Astrocyte of the hippocampus (primary cell): Measurements from ENCODE around the gene S100P.
"Not testable (repeated sequence)": the region's sequence is repeated elsewhere in the genome, so short reads cannot be mapped to it uniquely, and the experiment has no call there.

Source experiments
- DNase-seq: peaks from one replicate; pipeline ENCODE4 v3.0.0; 2011; ENCODE audit warnings: low read depth, low spot score

Gene S100P

GRCh38 chr4:6693231-6694176 lies at the start of gene S100P:
Gene S100P, plus strand, starts transcription at chr4:6693878. Its CDS starts 55 bp downstream, at chr4:6693933.
- no peak for DNase-seq

GRCh38 chr4:6644792-6645530 lies 48.7 kb upstream of the S100P start:
- DNase-seq = no peak

- DNase-seq = no peak
Observed at GRCh38 chr4:6647169-6647568, 46.5 kb upstream of the S100P start.

GRCh38 chr4:6647582-6648230 lies 46.0 kb upstream of the S100P start:
- DNase-seq = no peak

GRCh38 chr4:6649216-6649615 lies 44.5 kb upstream of the S100P start:
- DNase-seq = no peak

- not testable (repeated sequence) for DNase-seq
Observed at GRCh38 chr4:6654211-6654610, 39.5 kb upstream of the S100P start.

- not testable (repeated sequence) for DNase-seq
Observed at GRCh38 chr4:6655291-6655690, 38.4 kb upstream of the S100P start.

GRCh38 chr4:6655924-6656323 lies 37.8 kb upstream of the S100P start:
- DNase-seq = no peak

- no peak for DNase-seq
Observed at GRCh38 chr4:6657242-6658208, 36.2 kb upstream of the S100P start.

GRCh38 chr4:6658209-6658595 lies 35.5 kb upstream of the S100P start:
- DNase-seq = no peak

GRCh38 chr4:6658597-6659075 lies 35.0 kb upstream of the S100P start:
- DNase-seq = peak; percentile 67

- no peak for DNase-seq
Observed at GRCh38 chr4:6659897-6660296, 33.8 kb upstream of the S100P start.

GRCh38 chr4:6660430-6660829 lies 33.2 kb upstream of the S100P start:
- no peak for DNase-seq

GRCh38 chr4:6662591-6662990 lies 31.1 kb upstream of the S100P start:
- DNase-seq = no peak

- no peak for DNase-seq
Observed at GRCh38 chr4:6663596-6664393, 29.9 kb upstream of the S100P start.

- DNase-seq = no peak
Observed at GRCh38 chr4:6665320-6665654, 28.4 kb upstream of the S100P start.

GRCh38 chr4:6668391-6668790 lies 25.3 kb upstream of the S100P start:
- peak; percentile 89 for DNase-seq

GRCh38 chr4:6671648-6672047 lies 22.0 kb upstream of the S100P start:
- DNase-seq = no peak

GRCh38 chr4:6672131-6672530 lies 21.5 kb upstream of the S100P start:
- DNase-seq = no peak

GRCh38 chr4:6672541-6673190 lies 21.0 kb upstream of the S100P start:
- DNase-seq = not testable (repeated sequence)
